ENCODE results near the gene BRINP1.

BRINP1 gene

GRCh38 chr9:119332522-119332921 lies 36.7 kb downstream of the BRINP1 start:
- no peaks in the 10 kb centered on the region for H3K9me3 ChIP-seq (ENCODE audit: low read length)
- H3K27me3 ChIP-seq (ENCODE audit: insufficient read depth, low read length): no peaks in the 10 kb centered on the region
- no peaks in the 10 kb centered on the region for H3K36me3 ChIP-seq (ENCODE audit: insufficient read depth, low read length)
- no peak overlapping the region for H3K4me3 ChIP-seq (ENCODE audit: low read length)
- H3K4me1 ChIP-seq (ENCODE audit: insufficient read depth, low read length): no peaks in the 10 kb centered on the region
- H2AFZ ChIP-seq (ENCODE audit: low read depth, low read length): no peak overlapping the region

DNA sequence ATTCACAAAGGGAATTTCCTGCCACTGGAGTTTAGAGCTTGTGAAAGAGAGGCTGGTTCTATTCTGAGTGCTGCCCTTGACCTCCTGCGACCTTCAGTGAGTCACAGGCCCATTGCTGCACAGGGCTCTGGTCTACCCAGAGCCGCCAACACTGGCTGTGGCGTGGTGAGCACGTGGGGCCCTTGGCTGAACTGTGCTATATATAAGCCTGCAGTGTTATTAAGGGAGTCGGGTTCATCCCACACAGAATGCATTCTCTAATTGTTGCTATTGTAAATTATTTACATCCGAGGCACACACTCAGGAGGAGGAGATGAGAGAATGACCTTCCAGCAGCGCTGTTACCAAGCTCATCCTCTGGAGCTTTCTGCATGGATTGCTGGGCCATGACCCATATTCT lies 47.1 kb downstream of the BRINP1 start:
- no peaks in the 10 kb centered on the region for H3K9me3 ChIP-seq (ENCODE audit: low read length)
- H3K36me3 ChIP-seq (ENCODE audit: insufficient read depth, low read length): no peaks in the 10 kb centered on the region
- H3K4me1 ChIP-seq (ENCODE audit: insufficient read depth, low read length): no peaks in the 10 kb centered on the region
- H3K27me3 ChIP-seq (ENCODE audit: insufficient read depth, low read length): no peaks in the 10 kb centered on the region
- no peak overlapping the region for H2AFZ ChIP-seq (ENCODE audit: low read depth, low read length)
- H3K4me3 ChIP-seq (ENCODE audit: low read length): no peak overlapping the region

- Histone ChIP-seq H3K4me3 (ENCODE audit: low read length) (no peak overlapping the region), H3K4me1 (ENCODE audit: insufficient read depth, low read length) (no peaks in the 10 kb centered on the region), H3K36me3 (ENCODE audit: insufficient read depth, low read length) (no peaks in the 10 kb centered on the region), H3K9me3 (ENCODE audit: low read length) (no peaks in the 10 kb centered on the region), H2AFZ (ENCODE audit: low read depth, low read length) (no peak overlapping the region), H3K27me3 (ENCODE audit: insufficient read depth, low read length) (no peaks in the 10 kb centered on the region)
Measured at GRCh38 chr9:119318371-119318770, 50.9 kb downstream of the BRINP1 start.

DNA sequence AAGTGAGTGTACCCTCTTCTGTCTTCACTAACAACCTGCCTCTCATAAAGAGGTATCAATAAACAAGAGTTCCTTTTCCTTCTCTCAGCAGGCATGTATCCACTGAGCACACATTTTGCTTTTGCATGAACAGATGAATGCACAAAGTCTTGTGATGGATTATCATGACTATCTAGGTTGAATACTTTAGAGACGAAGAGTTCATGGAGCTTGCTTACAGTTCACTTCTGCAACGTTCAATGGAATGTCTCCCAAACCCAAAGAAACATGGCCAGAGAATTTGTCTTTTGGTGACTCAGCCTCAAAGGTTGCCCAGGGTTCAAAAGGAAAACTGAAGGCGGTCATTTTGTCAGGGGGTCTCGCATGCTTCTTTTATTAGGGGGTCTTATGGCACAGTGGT lies 55.4 kb downstream of the BRINP1 start:
- Histone ChIP-seq H3K4me1 (ENCODE audit: insufficient read depth, low read length) (no peaks in the 10 kb centered on the region), H3K9me3 (ENCODE audit: low read length) (no peaks in the 10 kb centered on the region), H3K36me3 (ENCODE audit: insufficient read depth, low read length) (no peaks in the 10 kb centered on the region), H2AFZ (ENCODE audit: low read depth, low read length) (no peak overlapping the region), H3K27me3 (ENCODE audit: insufficient read depth, low read length) (no peaks in the 10 kb centered on the region), H3K4me3 (ENCODE audit: low read length) (no peak overlapping the region)

DNA sequence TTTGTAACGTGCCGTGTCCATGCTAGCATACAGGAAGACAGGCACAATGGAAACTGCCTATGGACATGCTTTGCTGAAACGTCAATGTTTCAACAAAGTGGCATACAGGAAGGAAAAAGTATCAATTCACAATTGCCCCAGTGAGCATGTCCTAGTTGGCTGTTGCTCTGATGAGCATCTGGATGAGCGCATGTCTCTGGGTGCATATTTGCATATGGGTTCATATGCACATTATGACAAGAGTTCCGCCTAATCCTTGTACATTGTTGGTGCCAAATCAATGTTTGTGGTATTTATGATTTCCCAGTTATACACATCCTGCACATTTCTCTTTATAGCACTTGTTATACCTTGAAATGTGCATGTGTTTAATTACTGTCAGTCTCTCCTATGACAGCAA lies 58.5 kb downstream of the BRINP1 start:
- Histone ChIP-seq H3K36me3 (ENCODE audit: insufficient read depth, low read length) (no peaks in the 10 kb centered on the region), H3K9me3 (ENCODE audit: low read length) (no peaks in the 10 kb centered on the region), H3K27me3 (ENCODE audit: insufficient read depth, low read length) (no peaks in the 10 kb centered on the region), H3K4me1 (ENCODE audit: insufficient read depth, low read length) (no peaks in the 10 kb centered on the region), H3K4me3 (ENCODE audit: low read length) (no peak overlapping the region), H2AFZ (ENCODE audit: low read depth, low read length) (no peak overlapping the region)

DNA sequence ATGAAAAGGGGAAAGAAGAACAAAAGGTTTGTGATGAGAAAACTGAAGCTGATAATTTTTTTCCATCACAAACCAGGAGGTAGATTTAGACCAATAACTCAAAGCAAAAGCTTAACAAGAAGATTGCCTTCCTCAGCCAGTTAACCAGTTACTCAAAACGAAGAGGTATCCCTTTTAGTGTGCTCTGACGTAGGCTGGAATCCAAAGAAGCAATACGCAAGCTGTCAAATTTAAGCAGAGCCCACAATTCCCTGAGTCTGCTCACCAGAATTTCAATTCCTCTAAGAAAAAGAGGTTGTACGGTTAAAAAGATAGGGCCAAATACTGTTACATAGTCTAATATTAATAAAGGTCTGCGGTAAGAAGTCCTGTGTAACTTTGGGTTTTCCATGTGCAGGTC lies 61.8 kb downstream of the BRINP1 start:
- Histone ChIP-seq H2AFZ (ENCODE audit: low read depth, low read length) (no peak overlapping the region), H3K4me1 (ENCODE audit: insufficient read depth, low read length) (no peaks in the 10 kb centered on the region), H3K36me3 (ENCODE audit: insufficient read depth, low read length) (no peaks in the 10 kb centered on the region), H3K9me3 (ENCODE audit: low read length) (no peaks in the 10 kb centered on the region), H3K27me3 (ENCODE audit: insufficient read depth, low read length) (no peaks in the 10 kb centered on the region), H3K4me3 (ENCODE audit: low read length) (no peak overlapping the region)

DNA sequence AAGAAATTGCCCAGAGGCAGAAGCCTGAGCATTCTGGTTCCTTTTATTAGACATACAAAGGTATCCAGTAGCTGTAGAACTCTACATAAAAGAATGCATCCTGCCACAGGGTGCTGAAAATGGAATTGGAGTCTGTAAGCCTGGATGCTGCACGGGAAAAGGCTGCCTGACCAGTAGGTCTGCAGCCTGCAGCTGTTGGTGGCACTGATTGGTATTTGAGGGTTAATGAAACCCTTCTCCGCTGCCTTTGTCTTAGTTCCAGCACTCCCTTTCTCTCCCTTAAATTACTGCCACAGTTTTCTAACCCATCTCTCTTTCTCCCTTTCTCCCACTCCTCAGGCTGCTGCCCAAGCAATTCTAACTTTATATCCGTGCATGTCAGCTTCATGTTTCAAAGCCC lies 64.7 kb downstream of the BRINP1 start:
- H3K27me3 ChIP-seq (ENCODE audit: insufficient read depth, low read length): no peaks in the 10 kb centered on the region
- H2AFZ ChIP-seq (ENCODE audit: low read depth, low read length): no peak overlapping the region
- H3K36me3 ChIP-seq (ENCODE audit: insufficient read depth, low read length): no peaks in the 10 kb centered on the region
- no peaks in the 10 kb centered on the region for H3K9me3 ChIP-seq (ENCODE audit: low read length)
- H3K4me3 ChIP-seq (ENCODE audit: low read length): no peak overlapping the region
- no peaks in the 10 kb centered on the region for H3K4me1 ChIP-seq (ENCODE audit: insufficient read depth, low read length)

- Histone ChIP-seq H3K9me3 (ENCODE audit: low read length) (no peaks in the 10 kb centered on the region), H2AFZ (ENCODE audit: low read depth, low read length) (no peak overlapping the region), H3K36me3 (ENCODE audit: insufficient read depth, low read length) (no peaks in the 10 kb centered on the region), H3K4me1 (ENCODE audit: insufficient read depth, low read length) (no peaks in the 10 kb centered on the region), H3K4me3 (ENCODE audit: low read length) (no peak overlapping the region), H3K27me3 (ENCODE audit: insufficient read depth, low read length) (no peaks in the 10 kb centered on the region)
Measured at GRCh38 chr9:119302988-119303698, 66.1 kb downstream of the BRINP1 start.

- no peaks in the 10 kb centered on the region for H3K4me1 ChIP-seq (ENCODE audit: insufficient read depth, low read length)
- no peak overlapping the region for H2AFZ ChIP-seq (ENCODE audit: low read depth, low read length)
- no peaks in the 10 kb centered on the region for H3K9me3 ChIP-seq (ENCODE audit: low read length)
- no peaks in the 10 kb centered on the region for H3K27me3 ChIP-seq (ENCODE audit: insufficient read depth, low read length)
- H3K36me3 ChIP-seq (ENCODE audit: insufficient read depth, low read length): no peaks in the 10 kb centered on the region
- no peak overlapping the region for H3K4me3 ChIP-seq (ENCODE audit: low read length)
Measured at GRCh38 chr9:119298076-119298853, 71.0 kb downstream of the BRINP1 start.

GRCh38 chr9:119291554-119291953 lies 77.7 kb downstream of the BRINP1 start:
- Histone ChIP-seq H3K4me3 (ENCODE audit: low read length) (no peak overlapping the region), H3K36me3 (ENCODE audit: insufficient read depth, low read length) (no peaks in the 10 kb centered on the region), H2AFZ (ENCODE audit: low read depth, low read length) (no peak overlapping the region)

GRCh38 chr9:119289740-119290433 lies 79.3 kb downstream of the BRINP1 start:
- Histone ChIP-seq H3K4me3 (ENCODE audit: low read length) (no peak overlapping the region), H3K9me3 (ENCODE audit: low read length) (no peaks in the 10 kb centered on the region), H3K4me1 (ENCODE audit: insufficient read depth, low read length) (no peaks in the 10 kb centered on the region), H3K36me3 (ENCODE audit: insufficient read depth, low read length) (no peaks in the 10 kb centered on the region), H2AFZ (ENCODE audit: low read depth, low read length) (no peak overlapping the region), H3K27me3 (ENCODE audit: insufficient read depth, low read length) (no peaks in the 10 kb centered on the region)

More at GRCh38 chr9:119291554-119291953, 77.7 kb downstream of the BRINP1 start:
- Histone ChIP-seq H3K9me3 (ENCODE audit: low read length) (no peaks in the 10 kb centered on the region), H3K4me1 (ENCODE audit: insufficient read depth, low read length) (no peaks in the 10 kb centered on the region), H3K27me3 (ENCODE audit: insufficient read depth, low read length) (no peaks in the 10 kb centered on the region)

DNA sequence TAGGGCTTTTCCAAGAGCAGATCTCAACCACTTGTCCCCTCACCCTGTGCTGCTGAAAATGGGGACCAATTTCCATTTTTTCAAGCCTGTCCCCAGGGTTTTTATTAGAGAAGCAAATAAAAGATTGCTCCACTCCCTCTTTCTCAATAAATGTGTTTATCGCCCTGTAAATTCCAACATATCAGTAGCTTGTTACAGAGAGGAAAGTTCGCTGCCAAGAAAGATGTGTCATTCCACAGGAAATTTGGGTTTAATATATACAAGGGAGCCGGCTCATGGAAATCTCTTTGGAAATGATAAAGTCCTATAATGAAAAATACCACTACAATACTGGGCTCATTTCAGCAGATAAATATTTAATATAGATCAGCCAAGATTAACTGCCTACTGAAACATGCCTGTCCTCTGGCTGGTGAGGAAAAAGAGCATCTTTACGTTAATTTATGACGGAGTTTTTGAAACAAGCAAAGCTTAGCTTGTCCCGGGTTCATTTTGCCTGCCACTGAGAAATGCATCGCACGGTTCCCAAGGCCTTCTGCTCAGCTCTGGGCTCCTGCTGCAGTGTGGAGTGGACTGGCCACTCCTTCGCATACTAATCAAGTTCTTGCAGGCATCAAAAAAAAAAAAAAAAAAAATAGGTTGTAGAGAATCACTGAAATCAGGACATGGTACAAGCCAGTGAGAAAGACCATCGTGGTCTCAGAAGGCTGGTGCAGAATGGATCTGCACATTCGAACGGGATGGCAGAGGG lies 84.5 kb downstream of the BRINP1 start:
- Histone ChIP-seq H2AFZ (ENCODE audit: low read depth, low read length) (no peak overlapping the region), H3K36me3 (ENCODE audit: insufficient read depth, low read length) (no peaks in the 10 kb centered on the region)

GRCh38 chr9:119284118-119284517 lies 85.1 kb downstream of the BRINP1 start:
- no peak overlapping the region for H3K4me3 ChIP-seq (ENCODE audit: low read length)
- H3K4me1 ChIP-seq (ENCODE audit: insufficient read depth, low read length): no peaks in the 10 kb centered on the region
- no peaks in the 10 kb centered on the region for H3K9me3 ChIP-seq (ENCODE audit: low read length)
- H3K27me3 ChIP-seq (ENCODE audit: insufficient read depth, low read length): no peaks in the 10 kb centered on the region
- no peaks in the 10 kb centered on the region for H3K36me3 ChIP-seq (ENCODE audit: insufficient read depth, low read length)
- H2AFZ ChIP-seq (ENCODE audit: low read depth, low read length): no peak overlapping the region

More for the DNA sequence above, 84.5 kb downstream of the BRINP1 start:
- H3K4me3 ChIP-seq (ENCODE audit: low read length): no peak overlapping the region
- H3K27me3 ChIP-seq (ENCODE audit: insufficient read depth, low read length): no peaks in the 10 kb centered on the region
- H3K9me3 ChIP-seq (ENCODE audit: low read length): no peaks in the 10 kb centered on the region
- H3K4me1 ChIP-seq (ENCODE audit: insufficient read depth, low read length): no peaks in the 10 kb centered on the region

Measured in neuron (in vitro differentiated cells).